Measurements from ENCODE around the gene ABTB2. TPM values are rescaled to one million over a fixed set of nuclear protein-coding genes. Genes with fewer than 3 reads are reported as not detected.
"Not testable (repeated sequence)": the region's sequence is repeated elsewhere in the genome, so short reads cannot be mapped to it uniquely, and the experiment has no call there.

The ABTB2 gene
- total and polyA plus RNA-seq, 2 donors, result 1.6 to 2.6 TPM

DNA sequence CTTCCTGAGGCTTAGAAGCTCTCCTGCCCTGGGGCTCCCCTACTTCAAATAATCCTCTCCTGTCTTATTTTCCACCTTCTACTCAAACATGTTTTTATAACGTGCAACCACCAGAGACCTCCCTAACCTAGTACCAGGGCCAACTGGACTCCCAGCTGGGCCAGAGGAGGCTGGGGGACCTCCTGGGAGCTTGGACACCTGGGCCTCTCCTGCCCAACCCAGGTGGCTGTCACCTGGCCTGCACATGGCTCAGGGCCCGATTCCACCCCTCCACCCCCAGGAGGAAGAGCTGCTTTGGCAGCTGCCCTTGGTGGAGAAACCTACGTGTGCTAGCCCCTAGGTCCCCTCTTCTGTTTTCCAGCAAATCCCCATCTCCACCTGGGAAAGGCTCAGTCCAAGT lies 105.2 kb downstream of the ABTB2 start:
- Histone ChIP-seq H3K27ac (ENCODE audit: low read depth in 1 of 2, low read length in 1 of 2) (no peak overlapping the region), H3K27me3 (ENCODE audit: control insufficient read depth in 2 of 2, insufficient read depth in 1 of 2, low read length in 1 of 2) (no peaks in the 10 kb centered on the region), H3K4me1 (ENCODE audit: control insufficient read depth in 2 of 2, insufficient read depth in 2 of 2, low read length in 2 of 2) (peaks cover 28 to 54% of the 10 kb centered on the region in 2 donors), H3K36me3 (ENCODE audit: control insufficient read depth in 2 of 2, insufficient read depth in 2 of 2, low read length in 1 of 2) (no peaks in the 10 kb centered on the region), H3K4me3 (ENCODE audit: low read length in 2 of 2) (no peak overlapping the region), H3K9me3 (ENCODE audit: control insufficient read depth in 2 of 2, insufficient read depth in 1 of 2, low read length in 1 of 2) (no peaks in the 10 kb centered on the region)
- 73% methylated on average over 3 of the region's 3 CpGs for WGBS
- DNase-seq (ENCODE audit: low read depth in 6 of 9, low spot score in 9 of 9), result no peak

DNA sequence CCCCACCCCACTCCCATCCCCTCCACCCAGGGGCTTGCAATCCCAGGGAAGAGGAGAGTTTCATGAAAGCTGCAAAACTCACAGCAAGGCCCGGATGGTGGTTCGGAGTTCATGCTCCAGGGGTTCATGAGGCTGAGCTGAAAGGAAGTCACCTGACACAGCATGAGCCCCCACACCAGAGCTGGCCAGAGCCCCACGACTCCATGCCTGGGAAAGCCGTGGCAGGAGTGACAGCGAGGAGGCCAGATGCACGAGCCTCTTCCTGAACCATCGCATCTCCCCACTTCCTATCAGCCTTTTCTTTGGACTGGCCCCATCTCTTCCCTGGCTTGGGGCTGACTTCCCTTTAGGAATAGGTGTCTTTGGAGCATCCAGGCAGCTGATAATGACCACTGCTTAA lies 105.8 kb downstream of the ABTB2 start:
- peaks cover 31 to 59% of the 10 kb centered on the region in 2 donors for H3K4me1 ChIP-seq (ENCODE audit: control insufficient read depth in 2 of 2, insufficient read depth in 2 of 2, low read length in 2 of 2)
- DNase-seq (ENCODE audit: low read depth in 6 of 9, low spot score in 9 of 9), result no peak
- peak overlapping the region in 1 of 2 donors; percentile 13 for H3K27ac ChIP-seq (ENCODE audit: low read depth in 1 of 2, low read length in 1 of 2)
- no peaks in the 10 kb centered on the region for H3K27me3 ChIP-seq (ENCODE audit: control insufficient read depth in 2 of 2, insufficient read depth in 1 of 2, low read length in 1 of 2)
- H3K4me3 ChIP-seq (ENCODE audit: low read length in 2 of 2), result no peak overlapping the region
- no peaks in the 10 kb centered on the region for H3K9me3 ChIP-seq (ENCODE audit: control insufficient read depth in 2 of 2, insufficient read depth in 1 of 2, low read length in 1 of 2)
- H3K36me3 ChIP-seq (ENCODE audit: control insufficient read depth in 2 of 2, insufficient read depth in 2 of 2, low read length in 1 of 2), result no peaks in the 10 kb centered on the region
- 85% methylated on average over 7 of the region's 7 CpGs for WGBS

DNA sequence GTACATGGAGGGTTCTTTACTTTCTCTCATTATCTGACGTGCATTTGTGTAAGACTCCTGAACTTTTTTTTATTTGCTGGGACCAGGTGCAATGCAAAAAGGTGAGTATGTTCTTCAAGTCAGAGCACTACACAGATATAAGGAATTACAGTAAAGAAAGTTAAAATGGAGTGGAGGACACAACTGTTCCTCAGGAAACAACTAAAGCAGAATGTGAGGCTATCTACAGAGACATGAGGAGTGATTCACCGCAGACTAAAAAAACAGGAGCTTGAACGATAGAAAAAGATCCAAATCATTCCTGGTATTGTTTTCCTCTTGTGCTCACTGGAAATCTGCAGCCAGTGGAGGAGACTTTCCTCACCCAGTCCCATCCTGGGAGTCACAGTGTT lies 106.2 kb downstream of the ABTB2 start:
- Histone ChIP-seq H3K27me3 (ENCODE audit: control insufficient read depth in 2 of 2, insufficient read depth in 1 of 2, low read length in 1 of 2) (no peaks in the 10 kb centered on the region), H3K27ac (ENCODE audit: low read depth in 1 of 2, low read length in 1 of 2) (no peak overlapping the region), H3K36me3 (ENCODE audit: control insufficient read depth in 2 of 2, insufficient read depth in 2 of 2, low read length in 1 of 2) (no peaks in the 10 kb centered on the region), H3K4me1 (ENCODE audit: control insufficient read depth in 2 of 2, insufficient read depth in 2 of 2, low read length in 2 of 2) (peaks cover 31 to 62% of the 10 kb centered on the region in 2 donors), H3K4me3 (ENCODE audit: low read length in 2 of 2) (no peak overlapping the region), H3K9me3 (ENCODE audit: control insufficient read depth in 2 of 2, insufficient read depth in 1 of 2, low read length in 1 of 2) (no peaks in the 10 kb centered on the region)
- WGBS, result 30% methylated on average over 3 of the region's 3 CpGs
- no peak for DNase-seq (ENCODE audit: low read depth in 6 of 9, low spot score in 9 of 9)

DNA sequence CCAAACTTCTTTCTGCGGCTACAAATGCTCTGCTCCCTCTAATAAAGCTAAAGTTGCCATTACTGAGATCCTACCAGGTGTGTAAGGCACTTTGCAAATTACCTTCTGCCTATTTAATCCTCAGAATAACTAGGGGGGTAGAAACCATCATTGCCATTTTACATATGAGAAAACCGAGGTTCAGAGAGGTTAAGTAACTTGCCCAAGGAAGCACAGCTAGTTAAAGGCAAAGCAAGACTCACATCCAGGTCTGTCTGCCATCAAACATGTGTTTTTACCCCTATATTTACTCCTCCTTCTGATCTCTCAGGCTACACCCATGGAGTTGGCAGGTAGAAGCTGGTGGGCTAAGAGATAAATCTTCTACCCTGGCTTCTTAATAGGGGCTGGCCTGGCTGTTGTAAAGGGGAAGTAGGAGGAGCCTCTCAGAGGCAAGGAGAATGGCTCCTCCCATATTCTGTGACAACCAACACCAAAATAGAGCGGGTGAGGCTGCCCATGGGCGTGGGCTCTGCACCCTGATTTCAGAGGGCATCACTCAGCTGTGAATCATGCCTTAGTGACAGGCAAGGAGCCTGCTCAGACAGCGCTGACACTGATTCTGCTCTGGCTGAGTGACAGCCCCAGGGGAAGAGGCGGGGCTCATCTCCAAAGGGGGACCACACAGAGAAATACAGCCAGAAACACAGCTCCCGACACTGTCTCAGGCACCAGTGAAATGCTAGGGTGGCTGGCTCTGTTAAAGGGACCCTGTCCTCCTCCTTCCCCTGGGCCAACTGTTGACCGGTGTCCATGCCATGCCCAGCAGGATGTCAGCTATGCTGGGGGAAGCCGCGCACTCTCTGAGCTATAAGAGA lies 106.8 kb downstream of the ABTB2 start:
- no peak overlapping the region for H3K27ac ChIP-seq (ENCODE audit: low read depth in 1 of 2, low read length in 1 of 2)
- H3K4me3 ChIP-seq (ENCODE audit: low read length in 2 of 2), result no peak overlapping the region
- H3K27me3 ChIP-seq (ENCODE audit: control insufficient read depth in 2 of 2, insufficient read depth in 1 of 2, low read length in 1 of 2), result no peaks in the 10 kb centered on the region
- WGBS, result 35% methylated on average over 10 of the region's 10 CpGs
- no peaks in the 10 kb centered on the region for H3K9me3 ChIP-seq (ENCODE audit: control insufficient read depth in 2 of 2, insufficient read depth in 1 of 2, low read length in 1 of 2)
- DNase-seq (ENCODE audit: low read depth in 6 of 9, low spot score in 9 of 9), result peak in 8 of 9 donors; percentile 37 to 81 (median 56)
- H3K36me3 ChIP-seq (ENCODE audit: control insufficient read depth in 2 of 2, insufficient read depth in 2 of 2, low read length in 1 of 2), result no peaks in the 10 kb centered on the region
- peaks cover 31 to 62% of the 10 kb centered on the region in 2 donors for H3K4me1 ChIP-seq (ENCODE audit: control insufficient read depth in 2 of 2, insufficient read depth in 2 of 2, low read length in 2 of 2)

DNA sequence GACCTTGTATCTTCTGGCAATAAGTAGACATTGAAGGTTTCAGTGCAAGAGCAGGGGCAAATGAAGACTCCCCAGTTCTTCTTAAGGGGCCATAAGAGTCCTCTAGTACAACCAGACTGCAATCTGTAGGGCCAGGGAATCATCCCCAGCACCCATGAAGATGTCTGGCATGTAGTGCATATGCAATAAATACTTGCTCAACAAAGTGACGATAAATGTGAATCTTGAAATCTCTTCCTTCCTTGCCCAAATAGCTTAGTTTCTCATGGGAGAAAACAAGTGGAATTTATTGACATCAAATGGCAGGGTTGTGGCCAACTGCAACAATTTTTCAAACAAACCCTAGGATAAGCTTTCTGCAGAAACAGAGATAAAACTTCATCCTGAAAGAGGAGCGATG lies 107.6 kb downstream of the ABTB2 start:
- Histone ChIP-seq H3K36me3 (ENCODE audit: control insufficient read depth in 2 of 2, insufficient read depth in 2 of 2, low read length in 1 of 2) (no peaks in the 10 kb centered on the region), H3K4me1 (ENCODE audit: control insufficient read depth in 2 of 2, insufficient read depth in 2 of 2, low read length in 2 of 2) (peaks cover 31 to 69% of the 10 kb centered on the region in 2 donors)
- WGBS, result 95% methylated on average over 2 of the region's 2 CpGs

DNA sequence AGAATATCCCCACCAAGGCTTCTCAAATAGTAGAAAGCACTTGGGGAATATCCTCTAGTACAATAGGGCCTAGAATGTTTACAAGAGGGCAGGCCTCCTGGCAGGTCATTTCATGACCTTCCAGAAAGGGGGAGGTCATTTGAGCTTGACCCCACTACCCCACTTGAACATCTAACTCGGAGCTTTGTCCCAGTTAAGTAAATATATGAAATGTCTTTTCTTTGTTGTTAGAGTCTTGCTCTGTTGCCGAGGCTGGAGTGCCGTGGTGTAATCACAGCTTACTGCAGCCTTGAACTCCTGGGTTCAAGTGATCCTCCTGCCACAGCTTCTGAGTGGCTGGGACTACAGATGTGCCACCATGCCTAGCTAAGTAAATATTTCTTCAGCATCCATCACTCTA lies 108.4 kb downstream of the ABTB2 start:
- DNase-seq (ENCODE audit: low read depth in 6 of 9, low spot score in 9 of 9), result no peak
- H3K27ac ChIP-seq (ENCODE audit: low read depth in 1 of 2, low read length in 1 of 2), result no peak overlapping the region
- WGBS, result 79% methylated on average over 3 of the region's 3 CpGs
- H3K9me3 ChIP-seq (ENCODE audit: control insufficient read depth in 2 of 2, insufficient read depth in 1 of 2, low read length in 1 of 2), result peaks cover 0 to 3% of the 10 kb centered on the region in 2 donors
- peaks cover 31 to 77% of the 10 kb centered on the region in 2 donors for H3K4me1 ChIP-seq (ENCODE audit: control insufficient read depth in 2 of 2, insufficient read depth in 2 of 2, low read length in 2 of 2)
- H3K36me3 ChIP-seq (ENCODE audit: control insufficient read depth in 2 of 2, insufficient read depth in 2 of 2, low read length in 1 of 2), result no peaks in the 10 kb centered on the region
- no peak overlapping the region for H3K4me3 ChIP-seq (ENCODE audit: low read length in 2 of 2)
- H3K27me3 ChIP-seq (ENCODE audit: control insufficient read depth in 2 of 2, insufficient read depth in 1 of 2, low read length in 1 of 2), result no peaks in the 10 kb centered on the region

More for the DNA sequence above, 107.6 kb downstream of the ABTB2 start:
- H3K4me3 ChIP-seq (ENCODE audit: low read length in 2 of 2), result no peak overlapping the region
- DNase-seq (ENCODE audit: low read depth in 6 of 9, low spot score in 9 of 9), result no peak
- H3K9me3 ChIP-seq (ENCODE audit: control insufficient read depth in 2 of 2, insufficient read depth in 1 of 2, low read length in 1 of 2), result peaks cover 0 to 3% of the 10 kb centered on the region in 2 donors
- H3K27ac ChIP-seq (ENCODE audit: low read depth in 1 of 2, low read length in 1 of 2), result no peak overlapping the region
- no peaks in the 10 kb centered on the region for H3K27me3 ChIP-seq (ENCODE audit: control insufficient read depth in 2 of 2, insufficient read depth in 1 of 2, low read length in 1 of 2)

DNA sequence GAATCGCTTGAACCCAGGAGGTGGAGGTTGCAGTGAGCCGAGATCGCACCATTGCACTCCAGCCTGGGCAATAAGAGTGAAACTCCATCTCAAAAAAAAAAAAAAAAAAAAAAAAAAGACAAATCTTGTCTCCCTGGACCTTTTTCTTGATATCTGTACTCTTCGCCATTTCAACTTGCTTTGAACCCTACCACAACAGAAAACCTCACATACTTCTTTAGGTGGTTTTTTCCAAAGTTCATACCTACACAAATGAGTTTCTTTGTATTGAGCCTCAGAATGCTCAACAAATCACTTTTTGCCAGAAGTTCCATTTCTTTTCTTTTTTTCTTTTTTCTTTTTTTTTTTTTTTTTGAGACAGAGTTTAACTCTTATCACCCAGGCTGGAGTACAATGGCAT lies 111.3 kb downstream of the ABTB2 start:
- not testable (repeated sequence) for H3K9me3 ChIP-seq (ENCODE audit: control insufficient read depth in 2 of 2, insufficient read depth in 1 of 2, low read length in 1 of 2); H3K4me3 ChIP-seq (ENCODE audit: low read length in 2 of 2); H3K27me3 ChIP-seq (ENCODE audit: control insufficient read depth in 2 of 2, insufficient read depth in 1 of 2, low read length in 1 of 2); H3K36me3 ChIP-seq (ENCODE audit: control insufficient read depth in 2 of 2, insufficient read depth in 2 of 2, low read length in 1 of 2); H3K27ac ChIP-seq (ENCODE audit: low read depth in 1 of 2, low read length in 1 of 2)
- 70% methylated on average over 4 of the region's 4 CpGs for WGBS
- peak in 2 of 9 donors; percentile 29 to 67 for DNase-seq (ENCODE audit: low read depth in 6 of 9, low spot score in 9 of 9)
- peaks cover 26 to 70% of the 10 kb centered on the region in 2 donors for H3K4me1 ChIP-seq (ENCODE audit: control insufficient read depth in 2 of 2, insufficient read depth in 2 of 2, low read length in 2 of 2)

DNA sequence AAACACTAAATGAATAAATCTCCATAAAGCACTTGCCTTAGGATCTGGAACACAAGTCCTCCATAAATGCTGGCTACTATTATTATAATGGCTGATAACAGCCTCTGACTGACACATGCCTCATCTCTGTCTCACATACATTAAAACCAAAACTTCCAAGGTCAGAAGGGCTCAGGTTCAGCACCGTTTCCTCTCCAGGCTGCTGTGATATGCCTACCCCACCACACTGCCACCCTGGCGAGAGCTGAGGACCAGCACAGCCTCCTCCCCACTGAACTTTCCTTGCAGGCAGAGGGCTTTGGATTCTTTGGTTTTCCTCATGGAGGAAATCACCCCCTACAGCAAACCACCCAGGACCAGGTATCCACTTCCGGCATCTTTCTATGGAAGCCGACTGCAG lies 112.8 kb downstream of the ABTB2 start:
- peaks cover 0 to 3% of the 10 kb centered on the region in 2 donors for H3K9me3 ChIP-seq (ENCODE audit: control insufficient read depth in 2 of 2, insufficient read depth in 1 of 2, low read length in 1 of 2)
- 91% methylated on average over 4 of the region's 4 CpGs for WGBS
- peaks cover 19 to 59% of the 10 kb centered on the region in 2 donors for H3K4me1 ChIP-seq (ENCODE audit: control insufficient read depth in 2 of 2, insufficient read depth in 2 of 2, low read length in 2 of 2)
- no peak for DNase-seq (ENCODE audit: low read depth in 6 of 9, low spot score in 9 of 9)
- H3K27ac ChIP-seq (ENCODE audit: low read depth in 1 of 2, low read length in 1 of 2), result no peak overlapping the region
- H3K27me3 ChIP-seq (ENCODE audit: control insufficient read depth in 2 of 2, insufficient read depth in 1 of 2, low read length in 1 of 2), result no peaks in the 10 kb centered on the region
- H3K36me3 ChIP-seq (ENCODE audit: control insufficient read depth in 2 of 2, insufficient read depth in 2 of 2, low read length in 1 of 2), result no peaks in the 10 kb centered on the region
- H3K4me3 ChIP-seq (ENCODE audit: low read length in 2 of 2), result no peak overlapping the region

DNA sequence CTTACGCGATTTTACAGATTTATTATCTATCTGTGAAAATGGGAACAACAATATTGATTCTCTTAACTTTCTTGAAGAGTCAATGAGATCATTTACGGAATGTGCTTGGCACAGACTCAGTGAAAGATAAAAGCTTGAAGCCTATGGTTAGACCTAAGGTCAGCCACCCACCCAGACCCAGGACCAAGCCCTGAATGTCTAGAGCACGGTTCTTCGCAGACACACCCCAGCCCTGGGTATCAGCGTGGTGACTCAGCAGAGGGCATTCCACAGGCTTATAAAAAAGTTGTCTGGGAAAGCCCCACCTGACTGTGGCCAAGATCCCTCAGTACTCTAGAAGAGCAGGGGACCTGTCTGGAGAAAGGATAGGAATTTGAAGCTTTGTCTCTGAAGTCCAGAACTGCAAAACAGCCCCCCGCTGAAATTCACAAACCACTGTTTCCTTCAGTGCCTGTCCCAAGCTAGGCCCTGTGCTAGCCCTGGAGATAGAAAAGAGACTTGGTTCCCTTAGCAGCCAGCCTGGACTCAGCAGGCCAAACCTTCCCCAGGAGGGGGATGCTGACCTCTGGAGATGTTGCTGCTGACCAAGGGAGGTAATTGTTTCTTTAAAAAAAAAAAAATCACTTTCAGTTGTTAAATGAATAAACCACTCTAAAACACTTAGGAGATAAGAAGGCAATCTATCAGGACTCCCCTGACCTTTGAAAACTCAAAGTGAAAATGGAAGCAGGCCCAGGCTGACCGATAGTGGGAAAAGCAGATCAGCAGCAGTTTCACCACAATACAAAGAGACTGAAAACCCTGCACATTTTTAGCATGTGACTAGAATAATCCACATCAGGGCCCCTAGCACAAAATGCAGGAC lies 114.0 kb downstream of the ABTB2 start:
- peaks cover 0 to 3% of the 10 kb centered on the region in 2 donors for H3K9me3 ChIP-seq (ENCODE audit: control insufficient read depth in 2 of 2, insufficient read depth in 1 of 2, low read length in 1 of 2)
- H3K27ac ChIP-seq (ENCODE audit: low read depth in 1 of 2, low read length in 1 of 2), result no peak overlapping the region
- no peak for DNase-seq (ENCODE audit: low read depth in 6 of 9, low spot score in 9 of 9)
- H3K27me3 ChIP-seq (ENCODE audit: control insufficient read depth in 2 of 2, insufficient read depth in 1 of 2, low read length in 1 of 2), result no peaks in the 10 kb centered on the region
- H3K4me1 ChIP-seq (ENCODE audit: control insufficient read depth in 2 of 2, insufficient read depth in 2 of 2, low read length in 2 of 2), result peaks cover 10 to 54% of the 10 kb centered on the region in 2 donors
- H3K4me3 ChIP-seq (ENCODE audit: low read length in 2 of 2), result no peak overlapping the region
- 94% methylated on average over 8 of the region's 8 CpGs for whole genome bisulfite sequencing
- H3K36me3 ChIP-seq (ENCODE audit: control insufficient read depth in 2 of 2, insufficient read depth in 2 of 2, low read length in 1 of 2), result no peaks in the 10 kb centered on the region
